GM23338 (cell line): ENCODE data around the gene EGFL7. TPM values are rescaled to one million over a fixed set of nuclear protein-coding genes. Genes with fewer than 3 reads are reported as not detected.

Experiments
- ATAC-seq: fragments of 200-7000 bp; cut with Tn5 transposase; 3 replicates; pipeline ENCODE4 v1.9.1; 2020
- DNase-seq: peaks from one replicate; pipeline ENCODE4 v3.0.0-alpha.2; 2015; ENCODE audit warnings: low spot score
- H2AFZ ChIP-seq: fragments of 200-600 bp; sonication (generic); 2 replicates; pipeline ENCODE4 v1.8.0; 2016; ENCODE audit warnings: antibody characterized with exemption, mild to moderate bottlenecking, moderate library complexity
- H3F3A ChIP-seq: fragments of 200-600 bp; sonication (generic); replicated peaks from 2 replicates; pipeline ENCODE4 v1.8.0; 2017; ENCODE audit warnings: antibody characterized with exemption, mixed run types, low read depth
- H3K27ac ChIP-seq: fragments of 200-600 bp; sonication (generic); 2 replicates; pipeline ENCODE4 v1.6.1; 2016; ENCODE audit warnings: low read depth
- H3K27me3 ChIP-seq: fragments of 200-600 bp; sonication (generic); 2 replicates; pipeline ENCODE4 v1.8.0; 2016; ENCODE audit warnings: mild to moderate bottlenecking, mixed run types, moderate library complexity; ENCODE audit not compliant: insufficient read depth
- H3K36me3 ChIP-seq: fragments of 200-600 bp; sonication (generic); 2 replicates; pipeline ENCODE4 v1.8.0; 2016; ENCODE audit warnings: mild to moderate bottlenecking; ENCODE audit not compliant: insufficient read depth
- H3K4me1 ChIP-seq: fragments of 200-600 bp; sonication (generic); 2 replicates; pipeline ENCODE4 v1.8.0; 2016; ENCODE audit warnings: mild to moderate bottlenecking, moderate library complexity; ENCODE audit not compliant: insufficient read depth
- H3K4me2 ChIP-seq: fragments of 200-600 bp; sonication (generic); 2 replicates; pipeline ENCODE4 v1.7.1; 2017; ENCODE audit warnings: mixed run types
- H3K4me3 ChIP-seq: fragments of 200-600 bp; sonication (generic); 2 replicates; pipeline ENCODE4 v1.6.1; 2016; ENCODE audit warnings: mixed run types
- H3K79me2 ChIP-seq: fragments of 200-600 bp; sonication (generic); replicated peaks from 2 replicates; pipeline ENCODE4 v1.8.0; 2017; ENCODE audit warnings: mild to moderate bottlenecking; ENCODE audit not compliant: insufficient read depth
- H3K9me2 ChIP-seq: fragments of 200-600 bp; sonication (generic); 2 replicates; pipeline ENCODE4 v1.8.0; 2017; ENCODE audit not compliant: insufficient read depth
- H4K20me1 ChIP-seq: fragments of 200-600 bp; sonication (generic); replicated peaks from 2 replicates; pipeline ENCODE4 v1.8.0; 2017; ENCODE audit warnings: mild to moderate bottlenecking; ENCODE audit not compliant: insufficient read depth
- H3K27ac Mint-ChIP-seq: 2 replicates; pipeline ENCODE4 v1.8.0; 2020; ENCODE audit warnings: inconsistent platforms, mild to moderate bottlenecking, moderate library complexity, mixed read lengths
- H3K27me3 Mint-ChIP-seq: 3 replicates; pipeline ENCODE4 v1.8.0; 2022; ENCODE audit warnings: low read depth, mild to moderate bottlenecking, moderate library complexity, mixed read lengths, inconsistent platforms; ENCODE audit not compliant: insufficient read depth, poor library complexity
- H3K36me3 Mint-ChIP-seq: 3 replicates; pipeline ENCODE4 v1.8.0; 2021; ENCODE audit warnings: low read depth, mild to moderate bottlenecking, inconsistent platforms, moderate library complexity, mixed read lengths
- H3K4me1 Mint-ChIP-seq: 3 replicates; pipeline ENCODE4 v1.8.0; 2020; ENCODE audit warnings: mild to moderate bottlenecking, inconsistent platforms, mixed read lengths
- H3K4me3 Mint-ChIP-seq: 3 replicates; pipeline ENCODE4 v1.8.0; 2021; ENCODE audit warnings: moderate library complexity, mild to moderate bottlenecking, inconsistent platforms, mixed read lengths
- H3K9me3 Mint-ChIP-seq: 3 replicates; pipeline ENCODE4 v1.8.0; 2020; ENCODE audit warnings: moderate library complexity, mild to moderate bottlenecking, inconsistent platforms, mixed read lengths
- ETS1 ChIP-seq: IDR thresholded peaks from 2 replicates; pipeline ENCODE4 v1.6.1; 2016; ENCODE audit warnings: antibody characterized with exemption
- EZH2 ChIP-seq: fragments of 200-600 bp; sonication (generic); IDR thresholded peaks from one replicate; pipeline ENCODE4 v1.8.0; 2017; ENCODE audit warnings: antibody characterized with exemption, mild to moderate bottlenecking, low read depth; ENCODE audit not compliant: unreplicated experiment
- POLR2AphosphoS5 ChIP-seq: IDR thresholded peaks from 2 replicates; pipeline ENCODE4 v1.6.1; 2016; ENCODE audit warnings: antibody characterized with exemption, low read depth
- STAT1 ChIP-seq: IDR thresholded peaks from one replicate; pipeline ENCODE4 v1.6.1; 2016; ENCODE audit warnings: antibody characterized with exemption; ENCODE audit not compliant: unreplicated experiment
- ZNF331 ChIP-seq: fragments of 250-450 bp; sonication (Bioruptor Pico); IDR thresholded peaks from 2 replicates; pipeline ENCODE4 v1.5.0; 2020; ENCODE audit warnings: low read depth, mild to moderate bottlenecking, moderate library complexity
- ZNF462 ChIP-seq: fragments of 250-450 bp; sonication (Bioruptor Pico); IDR thresholded peaks from 2 replicates; pipeline ENCODE4 v1.5.0; 2020; ENCODE audit warnings: mild to moderate bottlenecking, moderate library complexity
- polyA plus RNA-seq: library from polyadenylated mRNA; unstranded; fragments of >200 nt; fragmentation: Nextera tagmentation; extraction: Ambion mirVana; gene quantifications from 2 replicates; pipeline ENCODE4 v1.2.1, GENCODE V29; 2016
- total RNA-seq: library from RNA; depleted of rRNA; stranded (reverse); fragments of >200 nt; shearing (Covaris generic); gene quantifications from 2 replicates; pipeline ENCODE4 v1.2.3, GENCODE V29; 2014
- TF ChIP-seq, protein P1 (sequence below): IDR thresholded peaks from one replicate; pipeline ENCODE4 v1.6.1; 2018; ENCODE audit warnings: antibody characterized with exemption; ENCODE audit not compliant: unreplicated experiment

Gene EGFL7
- total and polyA plus RNA-seq, 2 experiments from 2014 or later, result 44.4 to 60.8 TPM

GRCh38 chr9:136675477-136676296 lies 13.0 kb downstream of the EGFL7 start:
- Histone ChIP-seq H3K4me2 (no peak overlapping the region), H3K4me1 (no peaks in the 10 kb centered on the region), H3F3A (no peaks in the 10 kb centered on the region), H3K9me2 (no peaks in the 10 kb centered on the region), H2AFZ (no peak overlapping the region), H3K79me2 (no peaks in the 10 kb centered on the region), H3K27me3 (no peaks in the 10 kb centered on the region), H3K4me3 (no peak overlapping the region), H3K27ac (no peak overlapping the region), H4K20me1 (no peaks in the 10 kb centered on the region), H3K36me3 (no peaks in the 10 kb centered on the region)
- ATAC-seq (no peak), DNase-seq (no peak)
- H3K27me3 Mint-ChIP-seq, result peaks cover 9% of the 10 kb centered on the region
- H3K4me3 Mint-ChIP-seq, result no peak overlapping the region
- TF ChIP-seq ETS1, result no peak
- TF ChIP-seq, protein P1, sequence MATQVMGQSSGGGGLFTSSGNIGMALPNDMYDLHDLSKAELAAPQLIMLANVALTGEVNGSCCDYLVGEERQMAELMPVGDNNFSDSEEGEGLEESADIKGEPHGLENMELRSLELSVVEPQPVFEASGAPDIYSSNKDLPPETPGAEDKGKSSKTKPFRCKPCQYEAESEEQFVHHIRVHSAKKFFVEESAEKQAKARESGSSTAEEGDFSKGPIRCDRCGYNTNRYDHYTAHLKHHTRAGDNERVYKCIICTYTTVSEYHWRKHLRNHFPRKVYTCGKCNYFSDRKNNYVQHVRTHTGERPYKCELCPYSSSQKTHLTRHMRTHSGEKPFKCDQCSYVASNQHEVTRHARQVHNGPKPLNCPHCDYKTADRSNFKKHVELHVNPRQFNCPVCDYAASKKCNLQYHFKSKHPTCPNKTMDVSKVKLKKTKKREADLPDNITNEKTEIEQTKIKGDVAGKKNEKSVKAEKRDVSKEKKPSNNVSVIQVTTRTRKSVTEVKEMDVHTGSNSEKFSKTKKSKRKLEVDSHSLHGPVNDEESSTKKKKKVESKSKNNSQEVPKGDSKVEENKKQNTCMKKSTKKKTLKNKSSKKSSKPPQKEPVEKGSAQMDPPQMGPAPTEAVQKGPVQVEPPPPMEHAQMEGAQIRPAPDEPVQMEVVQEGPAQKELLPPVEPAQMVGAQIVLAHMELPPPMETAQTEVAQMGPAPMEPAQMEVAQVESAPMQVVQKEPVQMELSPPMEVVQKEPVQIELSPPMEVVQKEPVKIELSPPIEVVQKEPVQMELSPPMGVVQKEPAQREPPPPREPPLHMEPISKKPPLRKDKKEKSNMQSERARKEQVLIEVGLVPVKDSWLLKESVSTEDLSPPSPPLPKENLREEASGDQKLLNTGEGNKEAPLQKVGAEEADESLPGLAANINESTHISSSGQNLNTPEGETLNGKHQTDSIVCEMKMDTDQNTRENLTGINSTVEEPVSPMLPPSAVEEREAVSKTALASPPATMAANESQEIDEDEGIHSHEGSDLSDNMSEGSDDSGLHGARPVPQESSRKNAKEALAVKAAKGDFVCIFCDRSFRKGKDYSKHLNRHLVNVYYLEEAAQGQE, result no peak
- TF ChIP-seq ZNF462 (CRISPR knock-in tag), result no peak
- TF ChIP-seq POLR2AphosphoS5, result no peak
- no peak for TF ChIP-seq STAT1
- no peak for TF ChIP-seq EZH2
- no peak for TF ChIP-seq ZNF331 (CRISPR knock-in tag)
- no peak overlapping the region for H3K27ac Mint-ChIP-seq
- no peaks in the 10 kb centered on the region for H3K9me3 Mint-ChIP-seq
- H3K36me3 Mint-ChIP-seq, result no peaks in the 10 kb centered on the region
- H3K4me1 Mint-ChIP-seq, result peaks cover 5% of the 10 kb centered on the region; the same call in 1 of the 3 replicates
